ENCODE measurements around the gene CDC42EP4.

DNA sequence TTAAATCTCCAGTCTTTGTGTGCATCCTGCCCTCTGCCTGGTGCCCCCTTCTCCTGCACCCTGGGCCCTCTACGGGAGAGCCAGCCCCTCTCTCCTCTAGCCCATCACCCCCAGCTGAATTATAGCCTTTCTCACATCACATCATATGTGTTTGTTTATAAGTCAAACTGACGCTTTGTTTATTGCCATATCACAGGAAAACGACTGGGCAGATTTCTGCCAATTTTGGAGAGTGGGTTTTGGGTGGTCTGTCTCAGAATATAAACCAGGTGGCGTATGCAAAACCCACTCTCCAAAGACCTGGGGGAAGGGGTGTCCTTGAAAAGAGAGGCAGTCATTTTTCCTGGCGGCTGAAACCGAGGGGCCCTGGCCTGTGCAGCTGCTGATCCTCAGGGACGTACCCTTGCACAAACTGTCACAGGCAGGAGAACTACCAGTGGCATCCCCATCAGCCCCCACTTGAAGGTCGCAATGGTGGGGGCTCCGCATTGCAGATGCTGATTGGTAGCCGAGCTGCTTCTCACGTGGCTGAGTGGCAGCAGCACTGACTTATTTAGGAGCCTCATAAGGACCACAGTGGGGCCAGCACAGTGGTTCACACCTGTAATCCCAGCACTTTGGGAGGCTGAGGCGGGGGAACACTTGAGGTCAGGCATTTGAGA is 34.8 kb upstream of the CDC42EP4 start:
- TF ChIP-seq, protein P1, sequence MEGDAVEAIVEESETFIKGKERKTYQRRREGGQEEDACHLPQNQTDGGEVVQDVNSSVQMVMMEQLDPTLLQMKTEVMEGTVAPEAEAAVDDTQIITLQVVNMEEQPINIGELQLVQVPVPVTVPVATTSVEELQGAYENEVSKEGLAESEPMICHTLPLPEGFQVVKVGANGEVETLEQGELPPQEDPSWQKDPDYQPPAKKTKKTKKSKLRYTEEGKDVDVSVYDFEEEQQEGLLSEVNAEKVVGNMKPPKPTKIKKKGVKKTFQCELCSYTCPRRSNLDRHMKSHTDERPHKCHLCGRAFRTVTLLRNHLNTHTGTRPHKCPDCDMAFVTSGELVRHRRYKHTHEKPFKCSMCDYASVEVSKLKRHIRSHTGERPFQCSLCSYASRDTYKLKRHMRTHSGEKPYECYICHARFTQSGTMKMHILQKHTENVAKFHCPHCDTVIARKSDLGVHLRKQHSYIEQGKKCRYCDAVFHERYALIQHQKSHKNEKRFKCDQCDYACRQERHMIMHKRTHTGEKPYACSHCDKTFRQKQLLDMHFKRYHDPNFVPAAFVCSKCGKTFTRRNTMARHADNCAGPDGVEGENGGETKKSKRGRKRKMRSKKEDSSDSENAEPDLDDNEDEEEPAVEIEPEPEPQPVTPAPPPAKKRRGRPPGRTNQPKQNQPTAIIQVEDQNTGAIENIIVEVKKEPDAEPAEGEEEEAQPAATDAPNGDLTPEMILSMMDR (IDR thresholded peaks at IDR 0.05 in 2 of 3, conservative IDR thresholded peaks at IDR 0.05 in 1 of 3; ENCODE audit: insufficient read depth in 2 of 3, low read depth in 1 of 3, low read length in 3 of 3), result no peak
- no peak for TF ChIP-seq ATF7 (IDR thresholded peaks at IDR 0.05)
